Urothelium cell line (cell line): Measurements from ENCODE around the gene KLHL34.

ENCODE experiments used
- DNase-seq: peaks from one replicate; pipeline ENCODE4 v3.0.0; 2011; ENCODE audit warnings: low spot score, mixed read lengths
- FAIRE-seq: peaks from 2 replicates; lab custom pipeline; 2011; peaks lifted over from hg19 to GRCh38; lab: Jason Lieb, UNC

Gene KLHL34

GRCh38 chrX:21656587-21657317 lies 1.4 kb downstream of the KLHL34 start:
- DNase-seq, result no peak
- no peak for FAIRE-seq

- DNase-seq, result no peak
- no peak for FAIRE-seq
Measured at GRCh38 chrX:21655901-21656586, 2.1 kb downstream of the KLHL34 start.

GRCh38 chrX:21645886-21646285 lies 12.2 kb downstream of the KLHL34 start:
- FAIRE-seq, result no peak

GRCh38 chrX:21645431-21645830 lies 12.7 kb downstream of the KLHL34 start:
- DNase-seq, result no peak
- FAIRE-seq, result no peak

More at GRCh38 chrX:21645886-21646285, 12.2 kb downstream of the KLHL34 start:
- DNase-seq, result no peak

- no peak for FAIRE-seq
- no peak for DNase-seq
Measured at GRCh38 chrX:21639775-21640174, 18.4 kb downstream of the KLHL34 start.

GRCh38 chrX:21638311-21638710 lies 19.8 kb downstream of the KLHL34 start:
- FAIRE-seq (no peak), DNase-seq (no peak)

GRCh38 chrX:21632027-21632426 lies 26.1 kb downstream of the KLHL34 start:
- FAIRE-seq (no peak), DNase-seq (no peak)

GRCh38 chrX:21623778-21624501 lies 34.2 kb downstream of the KLHL34 start:
- FAIRE-seq (no peak), DNase-seq (no peak)

GRCh38 chrX:21620234-21620633 lies 37.9 kb downstream of the KLHL34 start:
- FAIRE-seq, result no peak
- DNase-seq, result no peak

- DNase-seq (no peak), FAIRE-seq (no peak)
Measured at GRCh38 chrX:21616386-21616785, 41.7 kb downstream of the KLHL34 start.

- FAIRE-seq (no peak), DNase-seq (no peak)
Measured at GRCh38 chrX:21612154-21612553, 46.0 kb downstream of the KLHL34 start.

GRCh38 chrX:21610168-21610567 lies 48.0 kb downstream of the KLHL34 start:
- no peak for FAIRE-seq
- DNase-seq, result no peak

GRCh38 chrX:21606002-21606401 lies 52.1 kb downstream of the KLHL34 start:
- DNase-seq (no peak), FAIRE-seq (no peak)
